ENCODE measurements around the gene HLA-DPB1. TPM values are rescaled to one million over a fixed set of nuclear protein-coding genes. Genes with fewer than 3 reads are reported as not detected.

HLA-DPB1 gene
- total RNA-seq, 4 donors from 2014 or later = 33.8 to 44.7 (median 41.0) TPM

- Histone ChIP-seq H3K4me3 (replicated peaks in 1 of 3) (no peak overlapping the region), H3K27me3 (no peaks in the 10 kb centered on the region), H3K36me3 (no peaks in the 10 kb centered on the region), H3K4me1 (no peaks in the 10 kb centered on the region), H3K9me3 (no peaks in the 10 kb centered on the region), H3K27ac (no peak overlapping the region)
- DNase-seq = no peak
- WGBS, 2 donors = 81% methylated on average over 6 of the region's 6 CpGs
- intact Hi-C loops (cut with DNase I) = no loop called here
- TF ChIP-seq POLR2A (IDR thresholded peaks at IDR 0.05) (no peak), CTCF (IDR thresholded peaks at IDR 0.05) (no peak)
Measured at GRCh38 chr6:33071569-33071968, 4.2 kb upstream of the HLA-DPB1 start.

- 75 to 85% methylated on average over 7 of the region's 7 CpGs for WGBS, 2 donors
- no peak for TF ChIP-seq CTCF (IDR thresholded peaks at IDR 0.05)
- no peak for TF ChIP-seq POLR2A (IDR thresholded peaks at IDR 0.05)
- no peak for DNase-seq
- peak overlapping the region in 1 of 3 donors; percentile 13 for H3K4me3 ChIP-seq (replicated peaks in 1 of 3)
- no peak overlapping the region for H3K27ac ChIP-seq
- H3K27me3 ChIP-seq = no peaks in the 10 kb centered on the region
- no peaks in the 10 kb centered on the region for H3K36me3 ChIP-seq
- intact Hi-C loops (cut with DNase I) = no loop called here
- no peaks in the 10 kb centered on the region for H3K4me1 ChIP-seq
- H3K9me3 ChIP-seq = no peaks in the 10 kb centered on the region
Measured at GRCh38 chr6:33072508-33073100, 3.2 kb upstream of the HLA-DPB1 start.

GRCh38 chr6:33073431-33073871, 2.3 kb upstream of the HLA-DPB1 start, which contains the start of gene HLA-DPA1:
TSS of gene HLA-DPA1 (minus strand) at chr6:33073649.
- intact Hi-C loops (cut with DNase I) = no loop called here
- no peaks in the 10 kb centered on the region for H3K4me1 ChIP-seq
- WGBS, 2 donors = 31 to 42% methylated on average over 8 of the region's 8 CpGs
- no peaks in the 10 kb centered on the region for H3K36me3 ChIP-seq
- no peaks in the 10 kb centered on the region for H3K27me3 ChIP-seq
- TF ChIP-seq CTCF (IDR thresholded peaks at IDR 0.05) (no peak), POLR2A (IDR thresholded peaks at IDR 0.05) (peak in 1 of 2 donors; percentile 41)
- no peak within 1 kb of the TSS for H3K27ac ChIP-seq
- no peaks in the 10 kb centered on the region for H3K9me3 ChIP-seq
- peak within 1 kb of the TSS in 1 of 3 donors; percentile 13 for H3K4me3 ChIP-seq (replicated peaks in 1 of 3)
- peak; percentile 13 to 23 for DNase-seq

GRCh38 chr6:33075208-33075567, 602 bp upstream of the HLA-DPB1 start:
- intact Hi-C loops (cut with DNase I) = loop anchor here (5.0 kb wide), 1 partner anchor 63 kb away; no protein-coding TSS in a partner anchor
- no peak overlapping the region for H3K4me3 ChIP-seq (replicated peaks in 1 of 3)
- no peaks in the 10 kb centered on the region for H3K36me3 ChIP-seq
- TF ChIP-seq CTCF (IDR thresholded peaks at IDR 0.05) = no peak
- TF ChIP-seq POLR2A (IDR thresholded peaks at IDR 0.05) = no peak
- H3K9me3 ChIP-seq = no peaks in the 10 kb centered on the region
- 83 to 90% methylated on average over 4 of the region's 4 CpGs for WGBS, 2 donors
- peak overlapping the region; percentile 12 to 66 (median 44) for H3K27ac ChIP-seq
- peaks cover 4 to 6% of the 10 kb centered on the region in 2 donors for H3K4me1 ChIP-seq
- DNase-seq = no peak
- H3K27me3 ChIP-seq = no peaks in the 10 kb centered on the region

- peak overlapping the region in 2 of 3 donors; percentile 44 to 66 for H3K27ac ChIP-seq
- TF ChIP-seq POLR2A (IDR thresholded peaks at IDR 0.05) (no peak), CTCF (IDR thresholded peaks at IDR 0.05) (no peak)
- peaks cover 4 to 14% of the 10 kb centered on the region in 2 donors for H3K4me1 ChIP-seq
- no peaks in the 10 kb centered on the region for H3K27me3 ChIP-seq
- H3K9me3 ChIP-seq = no peaks in the 10 kb centered on the region
- WGBS, 2 donors = 62 to 73% methylated on average over 3 of the region's 3 CpGs
- DNase-seq = no peak
- H3K4me3 ChIP-seq (replicated peaks in 1 of 3) = peak overlapping the region in 1 of 3 donors; percentile 23
- intact Hi-C loops (cut with DNase I) = loop anchor here (5.0 kb wide), 1 partner anchor 64 kb away; no protein-coding TSS in a partner anchor
- H3K36me3 ChIP-seq = no peaks in the 10 kb centered on the region
Measured at GRCh38 chr6:33076406-33076934, 680 bp downstream of the HLA-DPB1 start.

Measured in thyroid gland (tissue), 4 donors.